GM19239 (cell line): ENCODE measurements around the gene IDUA.
"Not testable (repeated sequence)": the region's sequence is repeated elsewhere in the genome, so short reads cannot be mapped to it uniquely, and the experiment has no call there.

Experiments
- DNase-seq: peaks from one replicate; pipeline ENCODE4 v3.0.0; 2011; ENCODE audit warnings: low spot score; ENCODE audit not compliant: insufficient read length
- FAIRE-seq: peaks from 2 replicates; lab custom pipeline; 2011; peaks lifted over from hg19 to GRCh38; lab: Jason Lieb, UNC

IDUA gene

GRCh38 chr4:999240-999863, 12.5 kb downstream of the IDUA start:
- not testable (repeated sequence) for FAIRE-seq, DNase-seq

- no peak for FAIRE-seq
Measured at GRCh38 chr4:999882-1000425, 13.1 kb downstream of the IDUA start.

GRCh38 chr4:1000686-1001260, 13.9 kb downstream of the IDUA start:
- no peak for DNase-seq
- no peak for FAIRE-seq

More at GRCh38 chr4:999882-1000425, 13.1 kb downstream of the IDUA start:
- no peak for DNase-seq

- FAIRE-seq, result no peak
- no peak for DNase-seq
Measured at GRCh38 chr4:1001561-1002130, 14.8 kb downstream of the IDUA start.

- FAIRE-seq (no peak), DNase-seq (no peak)
Measured at GRCh38 chr4:1002131-1002630, 15.3 kb downstream of the IDUA start.

GRCh38 chr4:1002631-1003251, 15.9 kb downstream of the IDUA start:
- no peak for DNase-seq
- FAIRE-seq, result no peak

GRCh38 chr4:1003271-1004070, 16.6 kb downstream of the IDUA start:
- FAIRE-seq, result no peak

GRCh38 chr4:1004071-1004418, 17.2 kb downstream of the IDUA start:
- FAIRE-seq, result no peak
- DNase-seq, result no peak

More at GRCh38 chr4:1003271-1004070, 16.6 kb downstream of the IDUA start:
- no peak for DNase-seq

- FAIRE-seq (no peak), DNase-seq (no peak)
Measured at GRCh38 chr4:1004557-1005485, 18.0 kb downstream of the IDUA start.

GRCh38 chr4:1006856-1007255, 20.0 kb downstream of the IDUA start:
- no peak for FAIRE-seq
- DNase-seq, result no peak

GRCh38 chr4:1008840-1009541, 22.1 kb downstream of the IDUA start:
- DNase-seq (no peak), FAIRE-seq (peak; percentile 53)

- no peak for FAIRE-seq
- peak; percentile 91 for DNase-seq
Measured at GRCh38 chr4:1009542-1010394, 22.9 kb downstream of the IDUA start.

- DNase-seq (no peak), FAIRE-seq (no peak)
Measured at GRCh38 chr4:1010395-1011021, 23.7 kb downstream of the IDUA start.

- FAIRE-seq, result peak; percentile 14
- DNase-seq, result peak; percentile 99
Measured at GRCh38 chr4:1011022-1011665, 24.3 kb downstream of the IDUA start, which contains the start of gene FGFRL1. FGFRL1 (plus strand) TSS chr4:1011626; CDS start chr4:1012486, 860 bp downstream.

GRCh38 chr4:1011666-1012033, 24.8 kb downstream of the IDUA start:
- DNase-seq (no peak), FAIRE-seq (no peak)

GRCh38 chr4:1012034-1012739, 25.3 kb downstream of the IDUA start:
- no peak for DNase-seq
- FAIRE-seq, result no peak
